GM12891 (cell line): Measurements from ENCODE around the gene TSFM.
A peak's percentile ranks its signal among the peaks of the same experiment; 100 is the strongest.

Source experiments
- DNase-seq: peaks from one replicate; pipeline ENCODE4 v3.0.0; 2011; ENCODE audit warnings: low spot score; ENCODE audit not compliant: insufficient read length
- FAIRE-seq: peaks from 2 replicates; lab custom pipeline; 2011; peaks lifted over from hg19 to GRCh38; lab: Jason Lieb, UNC
- PAX5 ChIP-seq: IDR thresholded peaks from 2 replicates; pipeline ENCODE4 v1.6.1; 2011; ENCODE audit warnings: low read length, moderate library complexity, mild to moderate bottlenecking; ENCODE audit not compliant: insufficient read depth, severe bottlenecking
- POLR2A ChIP-seq: IDR thresholded peaks from 2 replicates; pipeline ENCODE4 v1.6.1; 2011; ENCODE audit warnings: low read depth, low read length, control low read depth
- POLR2AphosphoS5 ChIP-seq: IDR thresholded peaks from 2 replicates; pipeline ENCODE4 v1.6.1; 2011; ENCODE audit warnings: low read depth, low read length, control low read depth
- POU2F2 ChIP-seq: IDR thresholded peaks from 2 replicates; pipeline ENCODE4 v1.6.1; 2011; ENCODE audit warnings: low read depth, mild to moderate bottlenecking, control low read depth, low read length, moderate library complexity
- SPI1 ChIP-seq: IDR thresholded peaks from 2 replicates; pipeline ENCODE4 v1.6.1; 2011; ENCODE audit warnings: low read depth, low read length, control low read depth
- TAF1 ChIP-seq: IDR thresholded peaks from 2 replicates; pipeline ENCODE4 v1.6.1; 2011; ENCODE audit warnings: low read depth, low read length, control low read depth

The TSFM gene

GRCh38 chr12:57755194-57755453, 27.5 kb upstream of the TSFM start:
- FAIRE-seq (no peak), DNase-seq (no peak)
- TF ChIP-seq POU2F2 (no peak), POLR2AphosphoS5 (no peak), SPI1 (no peak)

GRCh38 chr12:57755454-57756372, 26.9 kb upstream of the TSFM start:
- no peak for TF ChIP-seq TAF1
- no peak for TF ChIP-seq POU2F2
- peak; percentile 72 for TF ChIP-seq SPI1
- TF ChIP-seq POLR2A, result no peak
- no peak for DNase-seq
- FAIRE-seq, result no peak

GRCh38 chr12:57756406-57757341, 25.9 kb upstream of the TSFM start:
- peak; percentile 64 for DNase-seq
- peak; percentile 35 for FAIRE-seq

GRCh38 chr12:57757771-57758170, 24.8 kb upstream of the TSFM start:
- FAIRE-seq (no peak), DNase-seq (no peak)
- no peak for TF ChIP-seq PAX5
- TF ChIP-seq POLR2A, result no peak
- TF ChIP-seq TAF1, result no peak
- TF ChIP-seq POLR2AphosphoS5, result no peak
- TF ChIP-seq POU2F2, result no peak
- no peak for TF ChIP-seq SPI1

More at GRCh38 chr12:57756406-57757341, 25.9 kb upstream of the TSFM start:
- TF ChIP-seq POLR2A (no peak), POLR2AphosphoS5 (no peak), TAF1 (no peak), PAX5 (no peak), POU2F2 (no peak), SPI1 (no peak)

- no peak for FAIRE-seq
- DNase-seq, result no peak
- no peak for TF ChIP-seq SPI1
- no peak for TF ChIP-seq PAX5
- no peak for TF ChIP-seq POLR2AphosphoS5
Measured at GRCh38 chr12:57758552-57759359, 23.8 kb upstream of the TSFM start.

- DNase-seq (no peak), FAIRE-seq (peak; percentile 43)
- no peak for TF ChIP-seq SPI1
- TF ChIP-seq POU2F2, result 0 out of 2 replicates have a peak, but pooled peaks have one; percentile 12
- TF ChIP-seq POLR2AphosphoS5, result no peak
Measured at GRCh38 chr12:57759360-57759980, 23.1 kb upstream of the TSFM start.

- no peak for DNase-seq
- FAIRE-seq, result no peak
- TF ChIP-seq POLR2A (no peak), POLR2AphosphoS5 (no peak), POU2F2 (no peak), SPI1 (no peak), TAF1 (no peak), PAX5 (no peak)
Measured at GRCh38 chr12:57760347-57760982, 22.1 kb upstream of the TSFM start.

- DNase-seq (no peak), FAIRE-seq (no peak)
- TF ChIP-seq POU2F2 (no peak), PAX5 (no peak), TAF1 (no peak), POLR2A (no peak), SPI1 (no peak), POLR2AphosphoS5 (no peak)
Measured at GRCh38 chr12:57761391-57761998, 21.1 kb upstream of the TSFM start.
